ENCODE measurements around the gene NBPF15. TPM values are rescaled to one million over a fixed set of nuclear protein-coding genes. Genes with fewer than 3 reads are reported as not detected.
"Not testable (repeated sequence)": the region's sequence is repeated elsewhere in the genome, so short reads cannot be mapped to it uniquely, and the experiment has no call there.

Gene NBPF15
- total and polyA plus RNA-seq, 7 experiments from 2014 or later, result 19.7 to 259 (median 107) TPM

DNA sequence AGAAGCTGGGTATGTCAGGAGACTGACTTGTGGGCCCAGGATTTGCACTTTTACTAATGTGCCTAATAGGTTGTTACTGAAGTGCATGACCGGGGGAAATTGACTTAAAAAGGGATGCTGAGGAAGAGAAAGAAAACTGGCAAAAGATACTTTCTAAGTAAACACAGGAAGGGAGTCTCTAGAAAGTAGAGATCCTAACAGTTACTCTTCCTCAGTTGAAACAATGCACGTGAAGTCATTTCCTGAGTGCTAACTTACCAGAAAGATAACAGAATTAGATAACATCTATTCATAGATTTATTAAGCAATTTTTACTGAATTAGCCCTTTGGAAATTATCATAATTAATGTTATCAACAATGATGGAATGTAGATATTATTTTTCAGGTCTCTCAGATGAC is 12.4 kb upstream of the NBPF15 start:
- POLR2A ChIA-PET, result not testable (repeated sequence)

DNA sequence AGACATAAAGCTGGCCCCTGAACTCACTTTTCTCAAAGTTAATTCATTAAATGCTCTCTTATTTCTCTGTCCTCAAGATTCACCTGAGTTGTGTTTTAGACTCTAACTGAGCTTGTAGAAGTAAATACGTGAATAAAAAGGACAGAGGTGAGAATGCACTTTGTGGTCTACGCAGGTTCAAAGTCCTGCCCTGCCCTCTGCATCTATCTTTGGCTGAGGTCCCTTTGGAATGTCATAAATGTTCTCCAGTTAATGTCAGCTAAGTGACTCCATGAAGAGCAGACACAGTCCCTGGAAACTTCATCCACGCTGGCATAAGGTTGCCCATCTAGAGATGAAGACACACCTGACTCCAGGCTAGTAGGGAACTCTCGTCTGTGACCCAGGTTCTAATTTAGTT is 10.0 kb upstream of the NBPF15 start:
- intact Hi-C loops (cut with micrococcal nuclease); H3K4me3 Mint-ChIP-seq; H3K27ac Mint-ChIP-seq; H3K4me3 ChIP-seq (ENCODE audit: low read length); H3K36me3 Mint-ChIP-seq; H3K27me3 ChIP-seq (ENCODE audit: control insufficient read depth in 2 of 2, insufficient read depth in 2 of 2, low read length in 2 of 2); CTCF ChIA-PET; ATAC-seq; H3K36me3 ChIP-seq (ENCODE audit: control insufficient read depth in 2 of 3, insufficient read depth in 3 of 3, low read length in 3 of 3); DNase-seq; H3K4me1 ChIP-seq (ENCODE audit: control insufficient read depth in 2 of 2, insufficient read depth in 2 of 2, low read length in 2 of 2); H3K9me3 Mint-ChIP-seq; H3K9me3 ChIP-seq (ENCODE audit: control insufficient read depth in 2 of 3, low read length in 3 of 3); H3K27ac ChIP-seq (ENCODE audit: low read depth, low read length); H3K4me1 Mint-ChIP-seq; POLR2A ChIA-PET: not testable (repeated sequence)
- peaks cover 0 to 12% (median 0%) of the 10 kb centered on the region in 5 donors for H3K27me3 Mint-ChIP-seq

More for the DNA sequence above, 12.4 kb upstream of the NBPF15 start:
- H3K27ac ChIP-seq (ENCODE audit: low read depth, low read length); CTCF ChIA-PET; H3K4me1 Mint-ChIP-seq; H3K9me3 Mint-ChIP-seq; H3K4me3 ChIP-seq (ENCODE audit: low read length); DNase-seq; H3K27me3 Mint-ChIP-seq; H3K4me1 ChIP-seq (ENCODE audit: control insufficient read depth in 2 of 2, insufficient read depth in 2 of 2, low read length in 2 of 2); H3K27ac Mint-ChIP-seq; H3K36me3 ChIP-seq (ENCODE audit: control insufficient read depth in 2 of 3, insufficient read depth in 3 of 3, low read length in 3 of 3); H3K36me3 Mint-ChIP-seq; intact Hi-C loops (cut with micrococcal nuclease); H3K27me3 ChIP-seq (ENCODE audit: control insufficient read depth in 2 of 2, insufficient read depth in 2 of 2, low read length in 2 of 2); H3K9me3 ChIP-seq (ENCODE audit: control insufficient read depth in 2 of 3, low read length in 3 of 3); H3K4me3 Mint-ChIP-seq: not testable (repeated sequence)
- peak; percentile 52 for ATAC-seq

DNA sequence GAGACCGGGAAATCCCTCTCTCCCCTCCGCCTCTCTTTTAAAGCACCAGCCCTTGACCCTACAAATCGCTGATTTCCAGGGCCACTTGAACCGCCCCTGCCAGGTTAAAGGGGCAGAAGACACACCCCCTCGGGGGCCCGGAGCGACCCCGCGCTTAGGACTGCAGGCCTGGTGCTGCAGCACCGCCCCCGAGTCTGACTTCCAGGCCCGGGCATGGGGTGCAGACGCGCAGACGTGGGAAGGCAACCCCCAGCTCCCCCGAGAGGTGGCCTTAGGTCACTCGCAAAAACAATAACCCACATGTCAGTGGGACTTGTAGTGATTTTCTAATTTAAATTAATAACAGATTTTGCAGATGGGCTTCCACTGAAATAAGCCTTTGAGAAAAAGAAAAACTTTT is 309 bp upstream of the NBPF15 start:
- H3K4me1 Mint-ChIP-seq; ATAC-seq; H3K4me3 ChIP-seq (ENCODE audit: low read length); H3K9me3 Mint-ChIP-seq; H3K4me1 ChIP-seq (ENCODE audit: control insufficient read depth in 2 of 2, insufficient read depth in 2 of 2, low read length in 2 of 2); DNase-seq; H3K27me3 ChIP-seq (ENCODE audit: control insufficient read depth in 2 of 2, insufficient read depth in 2 of 2, low read length in 2 of 2); H3K27ac ChIP-seq (ENCODE audit: low read depth, low read length); POLR2A ChIA-PET; CTCF ChIA-PET; H3K36me3 Mint-ChIP-seq; intact Hi-C loops (cut with micrococcal nuclease); H3K27me3 Mint-ChIP-seq; H3K36me3 ChIP-seq (ENCODE audit: control insufficient read depth in 2 of 3, insufficient read depth in 3 of 3, low read length in 3 of 3); H3K9me3 ChIP-seq (ENCODE audit: control insufficient read depth in 2 of 3, low read length in 3 of 3): not testable (repeated sequence)
- peak overlapping the region in 3 of 9 donors; percentile 89 to 90 (median 89) for H3K27ac Mint-ChIP-seq
- H3K4me3 Mint-ChIP-seq, result peak overlapping the region in 4 of 10 donors; percentile 92 to 97 (median 94)

DNA sequence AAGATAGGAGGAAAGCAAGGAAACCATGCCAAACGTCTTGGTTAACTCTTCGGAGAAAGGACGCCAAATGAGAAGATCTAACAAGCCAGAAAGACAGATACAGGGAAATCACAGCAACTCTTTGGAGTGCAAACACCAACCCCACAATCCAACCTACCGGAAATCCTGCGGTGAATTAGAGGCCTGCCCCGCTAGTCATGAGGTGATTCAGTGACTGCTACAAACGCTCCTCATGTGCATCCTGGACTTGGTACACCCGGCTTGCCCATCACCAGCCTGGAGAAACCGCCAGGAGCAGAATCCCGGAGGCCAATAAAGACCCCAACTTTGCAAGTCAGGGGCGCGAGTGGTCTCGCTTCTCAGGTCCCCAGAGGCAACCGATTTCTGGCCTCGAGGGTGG is 783 bp downstream of the NBPF15 start:
- DNase-seq (peak in 2 of 9 donors; percentile 15 to 18), ATAC-seq (peak; percentile 49)
- H3K36me3 ChIP-seq (ENCODE audit: control insufficient read depth in 2 of 3, insufficient read depth in 3 of 3, low read length in 3 of 3); H3K27me3 ChIP-seq (ENCODE audit: control insufficient read depth in 2 of 2, insufficient read depth in 2 of 2, low read length in 2 of 2); H3K36me3 Mint-ChIP-seq; H3K9me3 ChIP-seq (ENCODE audit: control insufficient read depth in 2 of 3, low read length in 3 of 3); H3K4me1 Mint-ChIP-seq; H3K4me1 ChIP-seq (ENCODE audit: control insufficient read depth in 2 of 2, insufficient read depth in 2 of 2, low read length in 2 of 2); H3K27ac Mint-ChIP-seq; H3K27me3 Mint-ChIP-seq; H3K9me3 Mint-ChIP-seq; intact Hi-C loops (cut with micrococcal nuclease); CTCF ChIA-PET: not testable (repeated sequence)
- peak overlapping the region; percentile 46 for H3K4me3 ChIP-seq (ENCODE audit: low read length)
- POLR2A ChIA-PET, result interaction anchor here (0.6 kb wide), 1 partner anchor 49 kb away, joined by 3 read pairs; no protein-coding TSS in a partner anchor
- peak overlapping the region; percentile 48 for H3K27ac ChIP-seq (ENCODE audit: low read depth, low read length)
- peak overlapping the region; percentile 73 to 100 (median 94) for H3K4me3 Mint-ChIP-seq

DNA sequence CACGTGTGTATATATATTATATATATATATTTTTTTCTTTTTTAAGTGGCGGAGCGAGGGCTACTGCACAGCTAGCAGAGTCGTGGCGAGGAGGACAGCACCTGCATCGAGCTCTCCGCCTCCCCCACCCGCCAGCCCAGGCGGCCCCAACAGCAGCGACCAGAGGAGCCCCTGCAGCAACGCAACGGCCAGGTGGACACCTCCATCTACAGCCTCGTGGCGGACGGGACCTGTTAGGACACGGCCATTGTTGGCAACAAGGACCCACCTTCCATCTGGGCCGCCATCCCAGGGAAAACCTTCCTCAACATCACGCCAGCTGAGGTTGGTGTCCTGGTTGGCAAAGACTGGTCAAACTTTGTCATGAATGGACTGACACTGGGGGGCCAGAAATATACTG is 19.1 kb downstream of the NBPF15 start:
- H3K4me3 ChIP-seq (ENCODE audit: low read length); intact Hi-C loops (cut with micrococcal nuclease); H3K27me3 Mint-ChIP-seq; POLR2A ChIA-PET; H3K9me3 ChIP-seq (ENCODE audit: control insufficient read depth in 2 of 3, low read length in 3 of 3); CTCF ChIA-PET; H3K4me1 Mint-ChIP-seq; H3K9me3 Mint-ChIP-seq; H3K27ac Mint-ChIP-seq; H3K36me3 ChIP-seq (ENCODE audit: control insufficient read depth in 2 of 3, insufficient read depth in 3 of 3, low read length in 3 of 3); DNase-seq; H3K27ac ChIP-seq (ENCODE audit: low read depth, low read length); ATAC-seq; H3K36me3 Mint-ChIP-seq; H3K4me1 ChIP-seq (ENCODE audit: control insufficient read depth in 2 of 2, insufficient read depth in 2 of 2, low read length in 2 of 2); H3K27me3 ChIP-seq (ENCODE audit: control insufficient read depth in 2 of 2, insufficient read depth in 2 of 2, low read length in 2 of 2); H3K4me3 Mint-ChIP-seq: not testable (repeated sequence)

DNA sequence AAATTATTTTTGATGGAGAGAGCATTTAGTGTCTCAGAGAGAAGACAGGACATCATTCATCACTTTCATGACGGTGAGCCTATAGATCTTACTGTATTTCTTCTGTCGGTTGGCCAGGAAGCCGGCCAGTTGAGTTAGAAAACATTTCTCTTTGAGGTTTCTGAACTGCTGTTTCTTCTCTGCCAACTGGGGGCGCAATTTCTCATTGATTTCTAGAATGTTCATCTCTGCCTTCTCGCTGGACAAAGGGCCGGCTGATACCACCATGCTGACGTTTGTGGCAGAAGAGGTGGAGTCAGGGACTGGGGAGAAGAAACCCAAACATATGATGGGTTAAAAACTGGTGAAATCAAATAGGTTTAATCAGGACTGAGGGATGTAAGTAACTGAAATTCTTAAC is 21.7 kb downstream of the NBPF15 start:
- DNase-seq; H3K9me3 ChIP-seq (ENCODE audit: control insufficient read depth in 2 of 3, low read length in 3 of 3); H3K4me3 Mint-ChIP-seq; H3K4me1 ChIP-seq (ENCODE audit: control insufficient read depth in 2 of 2, insufficient read depth in 2 of 2, low read length in 2 of 2); H3K4me1 Mint-ChIP-seq; H3K36me3 Mint-ChIP-seq; H3K4me3 ChIP-seq (ENCODE audit: low read length); H3K27ac ChIP-seq (ENCODE audit: low read depth, low read length); H3K9me3 Mint-ChIP-seq; H3K27me3 ChIP-seq (ENCODE audit: control insufficient read depth in 2 of 2, insufficient read depth in 2 of 2, low read length in 2 of 2); H3K36me3 ChIP-seq (ENCODE audit: control insufficient read depth in 2 of 3, insufficient read depth in 3 of 3, low read length in 3 of 3); ATAC-seq; CTCF ChIA-PET; intact Hi-C loops (cut with micrococcal nuclease); H3K27me3 Mint-ChIP-seq; POLR2A ChIA-PET: not testable (repeated sequence)
- H3K27ac Mint-ChIP-seq, result peak overlapping the region in 1 of 9 donors; percentile 48

DNA sequence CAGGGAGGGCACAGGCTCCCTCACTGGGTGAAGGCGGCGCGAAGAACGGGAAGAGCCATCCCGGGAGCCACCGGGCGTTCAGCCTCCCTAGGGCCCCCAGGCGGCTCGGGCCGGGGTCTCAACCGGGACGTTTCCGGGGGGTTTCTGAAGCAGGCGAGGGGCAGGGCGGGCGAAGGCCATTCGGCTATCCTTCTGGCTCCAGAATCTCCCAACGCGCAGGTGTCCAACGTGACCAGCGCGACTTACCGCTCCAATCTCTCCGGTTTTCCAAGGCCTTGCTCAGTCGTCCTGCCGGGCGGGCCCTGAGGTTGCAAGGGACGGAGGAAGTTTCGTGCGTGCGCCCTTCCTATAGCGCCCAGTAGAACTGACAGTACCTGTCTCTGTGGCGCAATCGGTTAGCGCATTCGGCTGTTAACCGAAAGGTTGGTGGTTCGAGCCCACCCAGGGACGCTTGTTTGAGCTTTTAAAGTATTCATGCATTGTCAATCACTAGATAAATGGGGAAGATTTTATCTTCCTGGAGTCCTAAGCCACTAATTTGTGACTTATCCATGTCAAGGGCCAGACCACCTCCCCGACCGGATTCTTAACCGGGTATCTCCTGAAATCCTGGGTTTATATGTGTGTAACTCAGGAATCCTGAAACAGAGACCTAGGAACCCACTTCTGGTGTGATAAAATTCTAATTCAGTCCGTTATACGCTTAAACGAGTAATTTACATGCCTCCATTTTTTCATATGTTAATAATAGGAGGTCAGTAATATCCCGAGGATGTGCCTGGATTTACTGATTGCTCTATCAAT is 42.4 kb downstream of the NBPF15 start:
- POLR2A ChIA-PET; H3K9me3 Mint-ChIP-seq; H3K4me1 ChIP-seq (ENCODE audit: control insufficient read depth in 2 of 2, insufficient read depth in 2 of 2, low read length in 2 of 2); H3K9me3 ChIP-seq (ENCODE audit: control insufficient read depth in 2 of 3, low read length in 3 of 3); ATAC-seq; H3K36me3 ChIP-seq (ENCODE audit: control insufficient read depth in 2 of 3, insufficient read depth in 3 of 3, low read length in 3 of 3); H3K27me3 Mint-ChIP-seq; intact Hi-C loops (cut with micrococcal nuclease); CTCF ChIA-PET; H3K27me3 ChIP-seq (ENCODE audit: control insufficient read depth in 2 of 2, insufficient read depth in 2 of 2, low read length in 2 of 2): not testable (repeated sequence)
- Histone ChIP-seq H3K27ac (ENCODE audit: low read depth, low read length) (peak overlapping the region; percentile 62), H3K4me3 (ENCODE audit: low read length) (peak overlapping the region; percentile 56)
- Mint-ChIP-seq H3K27ac (peak overlapping the region; percentile 92 to 98 (median 94)), H3K4me1 (peaks cover 0 to 11% (median 3%) of the 10 kb centered on the region in 7 donors), H3K4me3 (peak overlapping the region; percentile 77 to 94 (median 91)), H3K36me3 (peaks cover 0 to 11% (median 8%) of the 10 kb centered on the region in 5 donors)
- peak; percentile 52 to 80 (median 65) for DNase-seq

Data from naive thymus-derived CD4-positive, alpha-beta T cell (primary cell).